Brain pericyte (primary cell): ENCODE data around the gene ARL2BP.
A peak's percentile ranks its signal among the peaks of the same experiment; 100 is the strongest.

ENCODE experiments used
- DNase-seq: peaks from one replicate; pipeline ENCODE4 v3.0.0-alpha.2; 2012; ENCODE audit warnings: low read depth, low spot score

Gene ARL2BP

DNA sequence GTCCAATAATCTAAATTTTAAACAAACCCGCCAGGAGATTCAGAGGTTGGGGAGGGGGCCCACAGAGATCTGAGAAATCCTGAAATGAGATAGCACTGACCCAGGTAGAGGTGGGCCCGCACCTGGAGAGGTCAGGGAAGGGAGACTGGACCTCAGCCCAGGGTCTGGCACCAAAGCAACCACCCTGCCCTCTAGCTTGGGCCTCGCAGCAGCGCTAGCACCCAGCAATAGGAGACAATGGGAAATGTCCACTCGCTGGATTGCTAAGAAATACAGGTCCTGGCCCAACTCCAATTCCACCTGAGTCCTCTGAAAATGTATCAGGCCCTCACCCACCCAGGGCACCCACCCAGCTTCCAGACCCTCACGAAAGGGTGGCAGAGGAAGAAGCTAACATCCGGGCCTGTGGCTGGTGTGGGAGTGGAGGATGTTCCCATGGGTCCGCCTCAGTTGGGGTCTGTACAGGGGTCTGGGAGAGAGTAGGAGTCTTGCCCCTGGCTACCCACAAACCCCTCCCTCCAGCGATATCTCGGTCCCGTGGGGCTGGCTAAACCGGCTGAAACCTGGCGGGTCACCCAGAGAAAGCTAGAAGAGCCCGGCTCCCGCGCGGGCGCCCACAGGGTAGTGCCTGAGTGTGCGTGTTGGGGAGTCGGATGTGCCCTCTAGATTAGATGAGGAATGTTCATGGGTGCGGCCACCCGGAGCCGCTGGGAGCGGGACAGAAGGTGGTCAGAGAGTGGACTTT, 38.3 kb downstream of the ARL2BP start:
- no peak for DNase-seq

DNA sequence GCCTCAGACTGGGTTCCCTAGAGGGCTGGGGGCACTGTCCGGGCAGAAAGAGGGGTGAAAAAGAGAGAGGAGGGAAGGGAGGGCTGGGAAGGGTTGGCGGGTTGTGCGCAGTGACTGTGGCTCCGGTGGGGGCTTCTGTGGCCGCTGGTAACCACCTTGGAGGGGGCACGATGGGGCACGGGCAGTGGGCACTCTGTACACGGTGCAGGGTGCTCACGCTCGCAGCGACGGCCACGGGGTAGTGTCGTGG, 38.8 kb downstream of the ARL2BP start:
- no peak for DNase-seq

GRCh38 chr16:57284209-57284951, 39.3 kb downstream of the ARL2BP start, which contains the start of gene PLLP:
Gene PLLP, minus strand, starts transcription at chr16:57284672. Its CDS starts 132 bp downstream, at chr16:57284540.
- DNase-seq, result no peak

GRCh38 chr16:57284952-57285363, 39.9 kb downstream of the ARL2BP start:
- DNase-seq, result no peak

DNA sequence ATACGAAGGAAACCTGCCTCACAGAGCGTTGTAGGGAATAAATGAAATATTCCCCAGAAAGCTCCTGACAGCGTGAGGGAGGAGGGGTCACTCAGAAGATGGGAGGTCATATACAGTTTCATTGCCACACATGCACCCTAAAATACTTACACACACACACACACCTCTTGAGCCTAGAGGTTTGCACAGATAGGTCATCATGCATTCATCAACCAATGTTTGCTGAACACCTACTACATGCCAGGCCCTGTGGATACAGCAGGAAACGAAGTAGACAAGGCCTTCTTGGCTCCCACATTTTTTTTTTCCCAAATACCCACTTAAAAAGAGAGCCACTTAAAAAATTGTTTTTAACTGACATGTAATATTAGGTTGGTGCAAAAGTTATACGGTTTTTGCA, 40.3 kb downstream of the ARL2BP start:
- no peak for DNase-seq

GRCh38 chr16:57289391-57290257, 44.6 kb downstream of the ARL2BP start:
- DNase-seq, result no peak

DNA sequence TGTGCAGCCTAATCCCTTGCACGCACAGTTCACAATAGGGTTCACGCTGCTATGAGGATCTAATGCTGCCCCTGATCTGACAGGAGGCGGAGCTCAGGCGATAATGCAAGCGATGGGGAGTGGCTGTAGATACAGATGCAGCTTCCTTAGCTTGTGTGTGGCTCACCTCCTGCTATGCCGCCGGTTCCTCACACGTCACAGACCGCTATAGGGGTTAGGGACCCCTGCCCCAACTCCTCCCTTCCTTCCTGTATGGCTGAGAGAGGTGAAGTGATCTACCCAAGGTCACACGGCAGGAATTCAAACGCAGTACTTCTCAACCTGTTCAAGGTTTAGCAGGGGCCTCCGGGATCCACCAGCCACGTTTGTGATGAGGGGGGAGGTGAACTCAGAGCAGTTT, 52.8 kb downstream of the ARL2BP start:
- no peak for DNase-seq

- DNase-seq, result peak; percentile 29
These were observed 54.1 kb downstream of the ARL2BP start for GRCh38 chr16:57299009-57299718.

- DNase-seq, result peak; percentile 85
These were observed 54.8 kb downstream of the ARL2BP start for GRCh38 chr16:57299719-57300386.

DNA sequence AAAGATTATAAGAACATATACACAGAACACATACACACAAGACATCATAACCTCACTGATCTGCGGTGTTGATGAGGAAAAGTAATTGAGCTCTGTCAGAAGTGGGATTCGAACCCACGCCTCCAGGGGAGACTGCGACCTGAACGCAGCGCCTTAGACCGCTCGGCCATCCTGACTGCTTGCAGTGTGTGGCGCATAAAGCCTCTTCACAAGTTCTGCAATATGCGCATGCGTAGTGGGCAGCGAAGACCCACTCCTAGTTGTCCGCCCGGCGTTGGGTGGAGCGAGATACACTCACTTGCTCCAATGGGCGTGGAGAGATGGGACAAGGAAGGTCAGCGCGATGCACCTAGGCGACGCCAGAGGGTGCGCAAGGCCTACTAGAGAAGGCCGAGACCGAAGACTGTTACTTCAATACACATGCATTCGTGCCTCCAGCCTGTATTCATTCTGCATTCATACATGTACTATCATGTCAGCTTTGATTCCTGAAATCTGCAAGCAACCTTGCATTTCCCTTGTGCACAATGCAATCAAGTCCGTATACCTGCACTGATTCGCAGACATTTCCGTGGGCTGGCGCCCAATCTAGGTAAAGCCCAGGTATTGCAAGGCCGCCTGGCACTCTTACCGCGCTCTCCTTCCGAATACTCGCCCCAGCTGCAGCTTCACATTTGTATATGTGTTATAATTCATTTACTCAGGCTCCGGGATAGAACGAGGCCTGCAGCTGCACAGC, 55.5 kb downstream of the ARL2BP start:
- peak; percentile 99 for DNase-seq

DNA sequence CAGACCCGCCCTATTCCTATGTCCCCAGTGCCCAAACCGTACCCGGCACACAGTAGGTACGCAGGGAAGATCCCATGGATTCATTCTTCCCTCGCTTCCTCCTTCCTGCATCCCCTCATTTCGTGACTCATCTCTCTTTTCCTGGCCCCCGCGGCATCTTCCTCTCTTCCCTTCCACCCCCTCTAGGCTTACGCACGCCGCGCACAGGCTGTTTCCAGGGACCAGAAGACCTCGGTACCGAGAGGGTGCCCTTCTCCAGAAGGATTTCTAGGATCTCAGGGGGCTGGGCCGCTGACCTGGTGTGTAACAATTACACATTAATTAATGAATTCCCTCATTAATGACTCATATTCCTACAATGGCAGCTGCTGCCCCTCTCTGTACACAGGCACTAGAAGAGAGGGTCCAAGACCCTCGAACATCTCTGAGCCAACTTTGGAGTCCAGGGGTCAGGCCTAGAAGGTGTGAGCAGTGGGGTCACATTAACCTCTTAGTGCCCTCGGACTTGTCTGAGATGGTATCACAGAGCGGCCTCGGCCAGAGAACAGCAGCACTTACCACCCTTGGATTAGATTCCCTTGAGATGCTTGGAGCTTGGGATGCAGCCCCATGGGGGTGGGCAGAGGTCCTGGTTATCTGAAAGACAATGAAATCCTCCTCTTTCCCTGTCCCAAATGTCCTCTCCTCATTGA, 56.2 kb downstream of the ARL2BP start:
- DNase-seq, result no peak
